NCI-H748 treated with DMSO at 0.1 percent for 48 hours (cell line): ENCODE results near the gene RELN.
A peak's percentile ranks its signal among the peaks of the same experiment; 100 is the strongest.

Source experiments
- DNase-seq: peaks from one replicate; lab custom pipeline; 2025; lab: John Stamatoyannopoulos, UW

RELN gene

DNA sequence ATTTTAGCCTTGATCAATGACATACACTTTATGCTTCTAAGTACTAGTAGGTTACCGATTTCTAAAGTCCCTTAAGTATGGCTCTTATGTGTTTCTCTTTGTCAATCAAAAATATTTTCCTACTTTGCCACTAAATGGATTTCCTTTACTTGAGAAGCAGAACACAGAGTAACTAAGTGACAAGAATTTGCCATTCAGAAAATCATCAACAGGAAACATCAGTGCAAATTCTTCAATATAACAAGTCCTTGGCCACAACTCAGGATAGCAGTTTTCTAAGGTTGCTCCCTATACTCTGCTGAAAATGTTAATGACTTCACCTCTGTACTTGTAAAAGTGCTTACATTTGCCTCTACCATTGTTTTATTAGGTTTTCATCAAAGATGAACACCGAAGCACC, 303.8 kb downstream of the RELN start:
- DNase-seq: no peak

GRCh38 chr7:103683348-103683747, 306.1 kb downstream of the RELN start:
- DNase-seq: no peak

DNA sequence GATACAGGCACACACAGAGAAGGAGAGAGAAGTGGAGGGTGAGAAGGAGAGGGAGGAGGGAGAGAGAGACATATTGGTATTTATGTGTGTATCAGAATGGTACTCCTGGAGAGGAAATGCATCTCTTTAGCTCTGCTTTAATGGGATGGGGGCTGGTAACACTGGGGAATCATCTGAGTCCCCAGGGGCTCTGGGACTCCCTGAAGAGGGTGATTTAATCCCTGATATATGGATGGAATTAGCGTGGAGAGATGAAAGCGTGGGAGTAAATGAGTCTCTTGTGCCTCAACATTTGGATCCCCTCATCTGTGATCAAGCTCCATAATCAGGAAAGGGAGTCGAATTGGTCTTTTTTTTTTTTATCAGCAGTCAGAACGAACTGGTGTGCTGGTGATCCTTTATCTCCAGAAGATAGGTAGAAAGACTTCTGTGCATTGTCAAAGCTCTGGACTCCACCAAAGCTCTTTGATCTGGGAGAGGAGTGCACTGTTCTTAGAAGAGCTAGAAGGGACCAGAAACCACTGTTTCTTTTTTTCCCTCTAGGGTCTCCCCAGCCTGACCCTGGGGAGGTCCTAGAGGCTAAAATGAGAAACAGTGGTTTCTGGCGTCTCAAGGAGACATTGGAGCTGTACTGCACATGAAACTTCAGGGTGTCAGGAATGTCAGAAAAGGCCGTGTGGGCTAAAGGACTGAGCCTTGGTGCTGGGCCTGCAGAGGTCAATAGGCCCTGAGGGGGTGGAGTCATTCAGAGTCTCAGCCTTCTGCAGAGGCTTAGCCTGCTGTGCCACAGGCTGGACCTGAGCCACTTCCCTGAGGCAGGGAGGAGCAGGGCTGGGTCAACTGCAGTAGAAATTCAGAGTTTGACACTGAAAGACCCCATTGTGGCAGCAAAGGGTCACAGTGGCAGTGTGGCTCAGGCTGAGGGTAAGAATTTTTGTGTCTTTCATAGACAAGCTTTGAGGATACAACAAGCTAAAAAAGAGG, 309.0 kb downstream of the RELN start:
- DNase-seq: no peak

DNA sequence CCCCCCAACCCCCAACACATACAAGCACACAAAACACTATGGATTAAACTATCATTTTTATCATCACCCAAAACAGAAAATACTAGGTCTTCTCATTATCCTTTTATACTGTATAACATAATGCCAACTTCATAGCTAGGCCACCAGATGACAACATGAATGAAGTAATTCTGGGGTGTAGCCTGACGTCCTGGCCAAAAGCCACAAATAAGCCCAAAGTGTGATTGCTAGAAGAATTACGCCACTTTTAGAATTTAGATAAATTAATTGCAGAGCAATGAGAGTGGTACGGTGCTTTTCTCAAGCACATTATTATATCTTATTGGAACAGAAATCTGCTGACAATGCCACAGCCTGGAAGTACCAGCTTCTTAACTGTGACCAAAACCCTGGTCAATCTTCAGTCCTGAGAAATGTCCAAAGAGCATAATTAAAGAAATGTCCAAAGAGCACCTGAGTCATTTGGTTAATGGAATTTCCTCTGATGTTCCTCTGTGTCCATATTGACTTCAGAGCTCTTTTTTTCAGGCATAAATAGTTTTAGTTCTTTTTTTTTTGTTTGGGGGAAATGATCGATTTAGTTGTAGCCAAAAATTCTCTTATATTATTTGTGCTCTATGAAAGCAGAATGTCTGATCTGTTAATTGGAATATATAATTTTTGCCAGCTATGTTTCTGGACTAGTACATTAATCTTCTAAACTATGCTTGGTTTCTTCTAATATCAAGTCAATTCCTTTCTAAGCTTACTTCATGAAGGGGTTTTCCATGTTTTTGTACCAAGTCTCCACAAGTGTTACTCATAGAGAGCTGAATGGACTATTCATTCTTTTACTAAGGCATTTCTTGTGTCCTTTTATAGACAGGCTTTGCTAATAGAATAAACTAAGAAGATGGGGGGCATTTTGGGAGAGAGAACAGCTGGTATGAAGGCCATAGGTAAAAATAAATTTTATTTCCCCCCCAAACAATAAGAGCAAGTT, 310.0 kb downstream of the RELN start:
- no peak for DNase-seq

DNA sequence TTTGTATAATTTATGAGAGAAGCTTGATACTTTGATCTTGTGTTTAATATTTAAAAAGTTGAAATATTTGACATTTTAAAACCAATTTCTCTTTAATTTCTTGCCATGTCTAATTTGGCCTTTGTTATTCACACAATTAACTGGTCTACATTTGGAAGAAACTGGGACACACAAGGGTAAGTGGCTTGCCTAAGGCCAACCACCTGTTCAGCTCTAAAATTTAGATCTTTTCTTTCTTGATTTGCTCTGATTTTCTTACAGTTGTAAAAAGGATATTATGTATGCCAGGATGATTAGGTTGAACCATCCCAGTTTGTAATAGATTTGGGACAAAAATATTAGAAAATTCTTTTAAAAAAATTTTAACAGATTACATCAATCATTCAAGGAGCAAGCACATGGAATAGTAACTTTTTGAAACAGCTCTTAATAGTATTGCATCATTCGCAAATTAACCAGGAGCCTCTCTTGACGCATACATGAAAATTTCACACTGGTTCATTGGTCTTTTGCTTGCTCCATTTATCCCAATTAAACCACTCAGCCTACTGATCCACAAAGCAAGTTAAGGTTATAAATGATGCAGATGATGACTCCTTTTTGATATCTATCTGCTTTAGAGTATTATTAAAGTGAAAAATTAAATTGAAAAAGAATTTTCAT, 321.0 kb downstream of the RELN start:
- no peak for DNase-seq

DNA sequence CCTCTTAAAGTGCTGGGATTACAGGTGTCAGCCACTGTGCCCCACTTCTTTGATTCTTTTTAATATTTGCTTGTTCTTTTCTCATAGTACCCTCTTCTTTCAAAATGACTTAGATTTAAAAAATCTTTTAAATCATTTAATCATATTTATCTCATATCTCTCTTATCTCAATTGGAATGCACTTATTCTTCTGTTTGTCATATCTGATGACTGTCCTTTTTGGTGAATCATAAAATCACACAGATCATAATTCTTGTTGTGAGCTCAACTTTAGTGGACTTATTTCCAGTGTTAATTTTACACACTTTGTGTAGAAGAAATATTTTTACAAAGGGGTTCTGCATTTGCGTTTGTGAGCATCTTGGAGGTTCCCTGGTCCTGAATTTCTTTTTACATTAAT, 323.1 kb downstream of the RELN start:
- DNase-seq: no peak

GRCh38 chr7:103664577-103664976, 324.9 kb downstream of the RELN start:
- DNase-seq: no peak

DNA sequence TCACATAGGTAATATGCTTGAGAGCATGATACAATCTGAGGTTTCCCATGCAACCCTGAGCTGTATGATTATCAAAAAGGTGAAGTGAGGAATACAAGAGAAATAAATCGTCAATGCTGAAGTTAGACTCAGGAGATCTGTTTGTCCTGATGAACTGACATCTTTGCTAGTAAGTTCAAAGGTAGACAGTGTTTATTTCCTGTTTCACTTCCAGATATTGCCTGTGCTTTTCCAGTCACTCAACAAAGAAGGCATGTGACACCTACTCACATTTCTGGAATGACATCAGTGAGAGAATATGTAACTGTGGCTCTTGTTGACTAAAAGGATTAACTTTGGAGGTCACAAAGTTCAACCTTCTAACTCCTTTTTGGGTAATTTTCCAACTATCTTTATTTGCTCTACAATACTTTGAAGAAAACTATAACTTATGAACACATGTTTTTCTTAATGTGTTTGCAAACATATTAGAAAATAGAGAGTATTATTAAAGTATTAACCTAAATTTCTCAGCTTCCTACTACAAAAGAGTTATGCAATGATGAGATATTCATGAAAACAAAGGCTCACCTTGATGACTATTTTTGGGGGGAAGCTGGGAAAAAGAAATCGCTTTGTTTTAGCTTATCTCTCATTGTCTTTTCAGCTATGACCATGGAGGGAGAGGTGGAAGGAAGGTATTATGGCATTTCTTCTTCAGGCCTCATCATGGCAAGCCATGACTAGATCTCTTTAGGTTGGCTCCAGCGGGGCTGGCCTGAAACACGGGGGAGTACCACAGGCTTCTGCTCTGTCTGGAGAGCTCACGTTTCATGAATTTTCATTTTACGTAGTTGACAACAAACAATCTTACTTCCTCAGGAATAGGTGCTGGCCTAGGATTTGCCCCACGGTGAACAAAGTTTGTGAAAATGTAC, 328.7 kb downstream of the RELN start:
- peak; percentile 6 for DNase-seq

DNA sequence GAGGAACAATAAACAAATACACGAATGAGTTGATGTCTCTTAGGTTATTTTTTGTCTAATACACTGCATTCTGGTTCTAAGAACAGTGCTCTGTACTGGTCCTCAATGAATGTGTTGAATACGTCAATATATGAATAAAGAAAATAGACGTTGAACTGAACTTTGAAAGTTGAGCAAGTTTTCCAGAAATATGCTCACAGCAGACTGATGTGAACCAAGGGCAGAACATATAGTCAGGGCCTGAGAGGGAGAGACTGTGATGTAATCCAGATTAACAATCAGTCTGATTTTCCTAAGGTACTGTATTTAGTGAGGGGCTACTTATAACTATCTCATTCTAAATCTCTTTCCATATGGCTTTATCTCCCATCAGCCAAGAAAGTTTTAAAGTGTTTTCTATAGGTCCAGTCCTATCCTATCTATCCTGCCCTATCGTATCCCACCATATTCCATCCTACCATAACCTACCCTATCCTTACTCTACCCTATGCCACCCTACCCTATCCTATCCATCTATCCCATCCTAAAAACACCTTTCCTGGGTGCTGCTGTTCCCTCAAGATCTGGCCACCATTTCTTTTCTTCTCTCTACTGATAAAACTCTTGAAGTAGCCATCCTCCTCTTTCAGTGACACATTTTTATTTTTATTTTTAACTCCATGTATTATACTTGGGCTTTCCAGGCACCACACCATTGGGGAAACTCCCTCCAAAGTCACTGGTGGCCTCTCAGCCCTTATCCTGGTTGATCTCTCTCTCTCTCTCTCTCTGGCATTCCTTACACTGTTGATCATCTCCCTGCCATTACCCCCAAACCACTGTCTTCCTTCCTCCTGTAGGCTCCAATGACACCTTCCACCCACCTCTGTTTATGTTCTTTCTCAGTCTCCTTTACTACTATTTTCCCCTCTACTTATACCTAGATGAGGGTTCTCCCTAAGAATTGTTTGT, 331.1 kb downstream of the RELN start:
- no peak for DNase-seq

DNA sequence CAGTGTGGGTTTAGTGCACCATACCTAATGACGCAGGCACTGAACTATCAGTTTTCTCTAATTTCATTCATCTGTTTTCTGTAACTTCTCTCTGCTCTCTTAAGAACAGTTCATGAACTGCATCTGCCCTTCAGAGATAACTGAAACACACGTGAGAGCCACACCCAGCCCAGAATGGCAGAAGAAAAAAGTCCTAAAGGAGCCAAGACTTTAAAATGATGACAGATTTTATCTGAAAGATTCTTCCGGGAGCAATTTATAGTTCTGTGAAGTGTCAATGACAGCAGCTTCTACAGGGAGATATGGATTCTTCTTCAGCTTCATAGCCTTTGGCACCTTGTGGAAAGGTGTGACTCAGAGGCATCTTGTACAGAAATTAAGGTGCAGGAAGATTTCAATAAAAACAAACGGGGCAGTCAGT, 332.0 kb downstream of the RELN start:
- no peak for DNase-seq

- DNase-seq: no peak
These were observed 333.2 kb downstream of the RELN start for GRCh38 chr7:103656221-103656620.

DNA sequence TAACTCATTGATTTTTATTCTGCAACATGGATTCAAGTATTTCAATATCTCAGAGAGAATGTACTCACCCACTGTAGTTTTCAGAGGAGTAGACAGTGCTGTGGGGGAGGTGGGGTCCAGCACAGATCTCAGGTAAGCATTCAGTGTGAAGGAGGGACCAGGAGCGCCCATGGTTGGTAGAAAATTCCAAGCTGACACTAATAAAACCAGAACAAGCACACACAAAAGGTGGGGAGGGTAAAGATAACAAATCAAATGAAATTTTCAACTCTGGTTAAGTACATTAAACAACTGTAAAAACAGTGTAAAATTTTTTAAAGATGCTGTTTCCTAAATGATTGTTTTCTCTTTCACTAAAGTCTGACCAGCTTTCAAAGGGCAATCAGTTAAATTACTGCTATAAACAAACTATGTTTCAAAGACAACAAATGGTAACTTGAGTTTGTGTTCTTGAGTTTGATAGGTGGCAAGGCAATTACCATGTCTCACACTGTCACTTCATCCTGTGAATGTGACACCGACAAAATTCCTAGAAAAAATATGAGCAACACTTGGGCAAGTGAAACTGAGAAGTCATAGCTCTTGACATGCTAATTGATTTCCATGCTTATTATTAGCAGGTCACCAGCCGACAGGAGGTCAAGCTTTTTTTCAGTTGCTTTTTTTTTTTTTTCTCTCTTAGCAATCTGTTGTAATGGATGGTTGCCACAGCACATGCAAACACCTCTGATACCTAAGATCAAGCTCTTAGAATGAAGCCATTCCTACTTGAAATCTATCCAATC, 337.7 kb downstream of the RELN start:
- DNase-seq: no peak

DNA sequence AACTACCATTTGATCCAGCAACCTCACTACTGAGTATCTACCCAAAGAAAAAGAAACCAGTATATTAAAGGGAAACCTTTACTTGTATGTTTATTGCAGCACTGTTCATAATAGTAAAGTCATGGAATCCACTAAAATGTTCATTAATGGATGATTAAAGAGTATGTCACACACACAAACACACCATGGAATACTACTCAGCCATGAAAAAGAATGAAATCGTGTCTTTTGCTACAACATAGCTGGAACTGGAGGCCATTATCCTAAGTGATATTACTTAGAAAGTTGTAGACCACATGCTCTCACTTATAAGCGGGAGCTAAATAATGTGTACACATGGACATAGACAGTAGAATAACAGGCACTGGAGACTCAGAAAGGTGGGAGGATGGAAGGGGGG, 340.4 kb downstream of the RELN start:
- no peak for DNase-seq

- DNase-seq: no peak
These were observed 341.3 kb downstream of the RELN start for GRCh38 chr7:103648135-103648534.

DNA sequence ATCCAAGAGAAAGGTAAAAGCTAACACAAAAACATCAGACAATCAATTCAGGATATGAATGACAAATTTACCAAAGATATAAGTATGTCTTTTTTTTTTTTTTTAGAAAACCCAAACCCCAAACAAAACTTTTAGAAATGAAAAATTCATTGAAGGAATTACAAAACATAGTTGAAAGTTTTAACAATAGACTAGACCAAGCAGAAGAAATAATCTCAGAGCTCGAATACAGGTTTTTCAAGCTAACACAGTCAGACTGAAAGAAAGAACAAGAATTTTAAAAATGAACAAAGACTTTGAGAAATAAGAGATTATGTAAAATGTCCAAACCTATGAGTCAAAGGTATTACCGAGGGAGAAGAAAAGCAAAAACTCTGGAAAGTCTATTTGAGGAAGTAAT, 345.1 kb downstream of the RELN start:
- DNase-seq: no peak

DNA sequence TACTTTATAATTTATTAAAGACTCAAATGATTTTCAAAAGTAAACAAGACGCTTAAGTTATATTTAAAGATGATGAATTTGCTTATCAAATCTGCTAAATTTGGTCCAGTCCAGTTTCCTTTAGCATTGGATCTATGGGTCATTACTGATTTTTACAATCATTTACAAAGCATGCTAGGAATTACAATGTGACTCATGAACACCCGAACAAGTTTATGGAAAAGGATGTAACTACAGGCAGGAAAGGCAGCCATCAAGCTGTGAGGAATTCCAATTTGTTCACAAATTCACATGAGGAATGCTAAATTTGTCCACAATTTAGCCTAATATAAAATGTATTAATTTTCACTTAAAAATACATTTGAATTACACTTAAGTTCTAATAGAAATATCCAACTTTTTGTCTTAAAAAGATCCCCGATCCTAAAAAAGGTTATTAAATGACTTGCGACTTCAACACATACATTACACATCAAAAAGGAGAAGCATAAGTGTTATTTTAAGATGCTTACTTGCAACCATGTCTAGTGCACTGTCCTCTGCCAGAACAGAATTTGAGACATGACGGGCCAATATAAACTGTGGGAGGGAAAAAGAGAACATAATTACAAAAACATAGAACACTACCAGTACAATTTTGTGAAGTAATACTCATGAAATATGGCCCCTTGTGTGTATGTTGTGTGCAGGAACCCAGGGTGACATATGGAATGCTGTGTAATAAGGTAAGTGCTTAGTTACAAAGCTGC, 349.3 kb downstream of the RELN start:
- no peak for DNase-seq

- no peak for DNase-seq
These were observed 351.7 kb downstream of the RELN start for GRCh38 chr7:103637726-103638125.

GRCh38 chr7:103637094-103637493, 352.4 kb downstream of the RELN start:
- DNase-seq: no peak
